Spleen (tissue), 7 donors: ENCODE measurements around the gene TRPV5.
A peak's percentile ranks its signal among the peaks of the same experiment; 100 is the strongest.

Experiments used
- POLR2AphosphoS5 ChIP-seq, 3 donors: sonication (generic); formaldehyde crosslinking; IDR thresholded peaks; one replicate each; pipeline ENCODE4 v1.5.1; 2017; ENCODE audit warnings: antibody characterized with exemption in 3 of 3
- TF ChIP-seq, protein P1 (sequence below), 11 experiments: fragments of 200-600 bp in 7 of 11; fragments of 450-650 bp in 4 of 11; sonication (generic) in 4 of 11; IDR thresholded peaks in 8 of 11; conservative IDR thresholded peaks in 3 of 11; 1 replicate in 7 of 11; 2 replicates in 4 of 11; pipeline versions ENCODE4 v1.4.0 to v1.8.0; 2016 to 2021; ENCODE audit warnings: antibody characterized with exemption in 11 of 11, inconsistent platforms in 4 of 11, mild to moderate bottlenecking in 1 of 11
- donor health status: DM: no; HTN: no; CAD: no; lungs with moderate emphysema.
- donor health status: DM: no; HTN: no; CAD: no.
- donor health status: DM: no; HTN: no; CAD: no.

DNA sequence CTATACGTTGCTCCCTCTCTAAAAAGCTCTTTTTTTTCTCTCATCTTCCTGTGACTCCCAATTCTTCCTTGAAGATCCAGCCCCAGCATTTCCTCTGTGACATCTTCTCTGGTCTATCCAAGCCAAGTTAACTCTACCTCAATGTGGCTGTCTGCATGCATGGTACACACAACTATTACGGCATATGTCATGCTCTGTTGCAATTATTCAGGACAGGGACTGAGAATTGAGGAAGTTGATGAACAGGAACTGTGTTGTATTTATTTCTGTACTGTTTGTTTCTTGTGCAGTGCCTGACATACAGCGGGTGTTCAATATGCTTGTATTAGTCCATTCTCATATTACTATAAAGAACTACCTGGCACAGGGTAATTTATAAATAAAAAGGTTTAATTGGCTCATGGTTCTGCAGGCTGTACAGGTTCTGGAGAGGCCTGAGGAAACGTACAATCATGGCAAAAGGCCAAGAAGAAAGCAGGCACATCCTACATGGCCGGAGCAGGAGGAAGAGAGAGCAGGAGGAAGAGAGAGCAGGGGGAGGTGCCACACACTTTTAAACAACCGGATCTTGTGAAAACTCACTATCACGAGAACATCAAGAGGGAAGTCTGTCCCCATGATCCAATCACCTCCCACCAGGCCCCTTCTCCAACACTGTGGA is 6.3 kb downstream of the TRPV5 start:
- TF ChIP-seq, protein P1, sequence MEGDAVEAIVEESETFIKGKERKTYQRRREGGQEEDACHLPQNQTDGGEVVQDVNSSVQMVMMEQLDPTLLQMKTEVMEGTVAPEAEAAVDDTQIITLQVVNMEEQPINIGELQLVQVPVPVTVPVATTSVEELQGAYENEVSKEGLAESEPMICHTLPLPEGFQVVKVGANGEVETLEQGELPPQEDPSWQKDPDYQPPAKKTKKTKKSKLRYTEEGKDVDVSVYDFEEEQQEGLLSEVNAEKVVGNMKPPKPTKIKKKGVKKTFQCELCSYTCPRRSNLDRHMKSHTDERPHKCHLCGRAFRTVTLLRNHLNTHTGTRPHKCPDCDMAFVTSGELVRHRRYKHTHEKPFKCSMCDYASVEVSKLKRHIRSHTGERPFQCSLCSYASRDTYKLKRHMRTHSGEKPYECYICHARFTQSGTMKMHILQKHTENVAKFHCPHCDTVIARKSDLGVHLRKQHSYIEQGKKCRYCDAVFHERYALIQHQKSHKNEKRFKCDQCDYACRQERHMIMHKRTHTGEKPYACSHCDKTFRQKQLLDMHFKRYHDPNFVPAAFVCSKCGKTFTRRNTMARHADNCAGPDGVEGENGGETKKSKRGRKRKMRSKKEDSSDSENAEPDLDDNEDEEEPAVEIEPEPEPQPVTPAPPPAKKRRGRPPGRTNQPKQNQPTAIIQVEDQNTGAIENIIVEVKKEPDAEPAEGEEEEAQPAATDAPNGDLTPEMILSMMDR (IDR thresholded peaks at IDR 0.05 in 8 of 11, conservative IDR thresholded peaks at IDR 0.05 in 3 of 11): no peak
- TF ChIP-seq POLR2AphosphoS5 (IDR thresholded peaks at IDR 0.05): peak in 1 of 3 donors; percentile 36
